Measurements from ENCODE around the gene PSMG1.
A peak's percentile ranks its signal among the peaks of the same experiment; 100 is the strongest.
"Not testable (repeated sequence)": the region's sequence is repeated elsewhere in the genome, so short reads cannot be mapped to it uniquely, and the experiment has no call there.

The PSMG1 gene

DNA sequence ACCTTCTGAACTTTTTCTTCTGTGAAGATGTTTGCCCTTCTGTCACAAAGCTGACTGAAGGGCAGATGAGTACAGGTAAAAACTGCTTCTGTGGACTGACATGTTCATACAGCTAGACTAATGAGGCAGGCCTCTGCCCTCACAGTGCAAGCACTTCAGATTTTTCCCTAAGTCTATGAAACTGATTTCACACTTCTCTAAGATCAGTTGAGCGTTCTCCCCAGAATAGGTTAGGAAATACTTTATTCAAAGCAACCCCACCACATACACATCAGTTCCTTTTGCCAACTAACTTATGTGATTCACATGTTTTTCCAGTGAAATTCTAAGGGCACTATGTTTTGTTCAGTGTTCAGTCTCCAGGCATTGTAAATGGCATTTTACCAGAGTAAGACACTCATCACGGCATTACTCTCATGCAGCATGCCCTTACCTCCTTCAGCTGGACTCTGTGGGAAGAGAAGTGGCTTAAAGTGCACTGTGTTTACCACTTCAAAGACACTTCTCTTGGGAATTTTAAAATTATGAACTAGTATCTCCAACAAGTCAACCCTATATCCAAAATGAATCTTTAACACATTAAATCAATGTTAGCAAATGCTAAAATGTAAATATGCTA is 5.4 kb upstream of the PSMG1 start:
- DNase-seq (ENCODE audit: low spot score): no peak

DNA sequence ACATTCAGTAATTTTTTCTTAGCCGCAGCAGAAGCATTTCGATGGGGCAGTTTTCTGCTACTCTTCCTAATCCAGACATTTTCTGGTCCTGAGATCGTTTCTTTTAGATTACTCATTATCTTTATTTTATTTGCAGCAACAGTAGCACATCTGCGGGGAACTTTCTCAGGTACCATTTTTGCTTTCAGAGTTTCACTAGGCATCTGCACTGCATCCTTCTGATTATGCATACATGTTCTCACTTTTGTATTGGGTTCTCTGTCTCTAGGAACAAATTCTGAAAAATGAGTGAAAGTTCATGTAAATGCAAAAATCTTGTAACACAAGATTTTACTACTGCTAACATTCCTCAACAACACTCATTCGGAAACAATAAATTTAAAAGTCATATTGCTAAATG is 3.9 kb upstream of the PSMG1 start:
- DNase-seq (ENCODE audit: low spot score): no peak

- no peak for DNase-seq (ENCODE audit: low spot score)
These were observed 3.4 kb upstream of the PSMG1 start for GRCh38 chr21:39186676-39187075.

GRCh38 chr21:39185157-39185556 is 1.9 kb upstream of the PSMG1 start:
- no peak for DNase-seq (ENCODE audit: low spot score)

GRCh38 chr21:39184050-39184980 is 1.1 kb upstream of the PSMG1 start:
- DNase-seq (ENCODE audit: low spot score): no peak

DNA sequence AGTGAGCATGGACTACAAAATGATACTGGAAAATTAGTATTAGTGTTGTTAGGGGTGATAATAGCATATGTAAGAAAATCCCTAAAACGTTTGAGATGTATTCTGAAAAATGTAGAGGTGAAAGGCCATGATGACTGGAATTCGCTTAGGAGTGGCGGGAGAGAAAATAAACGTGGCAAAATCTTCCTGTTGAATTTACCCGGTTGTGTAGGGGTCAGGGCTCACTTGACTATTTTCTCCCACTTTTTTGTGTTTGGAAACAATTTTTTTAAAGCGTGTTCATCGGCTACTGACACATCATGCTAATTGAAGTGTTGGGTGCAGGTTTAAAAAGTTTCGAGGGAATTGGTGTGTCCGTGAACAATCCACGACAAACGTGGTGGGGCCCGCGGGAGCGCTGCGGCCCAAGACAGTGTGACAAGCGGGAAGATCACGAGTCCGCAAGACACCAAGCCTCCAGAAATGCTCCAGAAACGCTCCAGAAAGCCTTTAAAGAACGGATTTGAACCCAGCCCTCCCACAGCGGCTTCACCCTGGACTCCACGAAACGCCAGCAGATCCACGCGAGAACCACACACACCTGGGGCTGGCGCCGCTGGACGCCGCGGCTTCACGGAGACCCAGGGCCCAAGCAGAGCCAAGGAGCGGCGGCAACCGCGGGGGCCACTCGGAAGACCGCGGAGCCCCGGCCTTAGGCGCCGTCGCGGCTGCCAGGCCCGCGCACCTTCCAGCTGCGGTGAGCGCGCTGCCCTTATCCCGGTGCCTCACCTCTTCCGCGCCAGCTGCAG is 573 bp downstream of the PSMG1 start:
- DNase-seq (ENCODE audit: low spot score): peak; percentile 26

DNA sequence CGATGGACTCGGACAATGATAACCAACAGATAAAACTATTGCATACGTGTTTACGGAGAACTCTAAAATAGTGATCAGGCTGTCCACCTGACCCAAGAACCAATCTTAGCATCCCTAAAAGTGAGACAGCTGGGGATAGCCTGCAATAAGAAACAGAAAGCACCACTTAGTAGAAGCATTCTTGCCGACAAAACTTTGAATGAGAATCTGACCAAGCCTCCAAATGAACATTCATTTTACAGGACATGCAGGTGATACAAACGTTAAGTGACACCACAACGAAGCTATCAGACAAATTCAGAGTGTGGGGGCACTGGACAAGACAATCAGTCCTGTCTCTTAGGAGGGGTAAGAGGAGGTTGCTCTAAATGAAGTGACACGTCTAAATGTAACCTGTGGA is 1.2 kb downstream of the PSMG1 start:
- DNase-seq (ENCODE audit: low spot score): no peak

DNA sequence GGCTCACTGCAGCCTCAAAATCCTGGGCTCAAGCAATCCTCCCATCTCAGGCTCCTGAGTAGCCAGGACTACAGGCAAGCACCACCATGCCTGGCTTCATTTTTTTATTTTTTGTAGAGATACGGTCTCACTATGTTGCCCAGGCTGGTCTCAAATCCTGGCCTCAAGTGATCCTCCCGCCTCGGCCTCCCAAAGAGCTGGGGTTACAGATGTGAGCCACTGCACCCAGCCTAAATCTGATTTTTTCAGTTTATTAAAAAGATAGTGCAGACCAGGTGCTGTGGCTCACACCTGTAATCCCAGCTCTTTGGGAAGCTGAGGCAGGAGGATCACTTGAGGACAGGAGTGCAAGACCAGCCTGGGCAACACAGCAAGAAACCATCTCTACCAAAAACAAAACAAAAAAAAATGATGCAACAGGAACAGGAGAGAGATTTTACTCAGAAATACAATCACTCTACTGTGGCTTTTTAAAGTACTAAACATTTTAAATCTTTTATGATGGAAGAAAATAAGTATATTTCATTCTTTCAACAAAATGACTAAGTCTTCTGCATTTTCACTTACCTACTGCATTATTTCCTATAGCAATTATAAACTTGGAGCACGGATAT is 1.9 kb downstream of the PSMG1 start:
- DNase-seq (ENCODE audit: low spot score): no peak

DNA sequence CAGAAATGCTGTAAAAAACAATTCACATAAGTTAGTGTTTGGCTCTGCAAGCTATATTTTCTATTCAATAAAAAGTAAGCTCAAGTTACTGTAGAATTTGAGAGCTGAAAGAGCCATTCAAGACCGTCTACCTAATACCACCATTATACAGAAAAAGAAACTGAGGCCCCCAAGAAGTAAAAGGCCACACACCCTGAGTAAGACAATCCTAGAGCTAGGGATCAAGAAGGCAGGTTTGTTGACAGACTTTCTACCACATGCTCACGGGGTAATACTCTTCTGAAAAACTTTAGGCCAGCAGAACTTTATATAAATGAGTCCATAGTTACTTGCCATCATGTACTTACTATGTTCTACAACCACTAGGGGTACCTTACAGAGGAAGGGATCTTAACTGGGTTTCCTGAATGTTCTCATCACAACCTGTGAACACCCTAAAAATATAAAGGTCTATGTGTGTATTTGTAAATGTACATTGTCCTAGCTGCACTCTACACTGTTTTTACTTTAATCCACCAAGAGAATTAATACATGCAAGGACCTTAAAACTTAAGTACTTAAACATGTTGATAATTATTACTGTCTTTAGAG is 2.7 kb downstream of the PSMG1 start:
- no peak for DNase-seq (ENCODE audit: low spot score)

DNA sequence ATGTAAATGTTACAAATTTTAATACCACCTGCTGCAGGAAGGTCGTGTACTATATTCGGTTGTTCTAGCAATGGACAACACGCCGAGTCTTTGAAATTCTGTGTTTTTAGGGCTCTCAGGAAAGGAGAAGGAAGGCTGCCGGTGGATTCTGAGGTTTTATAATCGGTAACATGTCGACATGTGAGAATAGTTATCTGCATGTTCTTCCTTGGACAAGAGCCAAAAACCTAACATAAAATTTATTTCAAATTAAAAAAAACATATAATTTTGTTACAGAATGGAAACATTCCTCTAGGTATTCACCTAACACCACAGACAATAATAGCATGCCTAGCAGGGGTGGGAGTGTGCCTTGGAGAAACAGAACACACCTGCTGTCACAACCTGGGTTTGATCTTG is 4.8 kb downstream of the PSMG1 start:
- no peak for DNase-seq (ENCODE audit: low spot score)

- no peak for DNase-seq (ENCODE audit: low spot score)
These were observed 7.0 kb downstream of the PSMG1 start for GRCh38 chr21:39176271-39176709.

- DNase-seq (ENCODE audit: low spot score): no peak
These were observed 7.6 kb downstream of the PSMG1 start for GRCh38 chr21:39175665-39176064.

DNA sequence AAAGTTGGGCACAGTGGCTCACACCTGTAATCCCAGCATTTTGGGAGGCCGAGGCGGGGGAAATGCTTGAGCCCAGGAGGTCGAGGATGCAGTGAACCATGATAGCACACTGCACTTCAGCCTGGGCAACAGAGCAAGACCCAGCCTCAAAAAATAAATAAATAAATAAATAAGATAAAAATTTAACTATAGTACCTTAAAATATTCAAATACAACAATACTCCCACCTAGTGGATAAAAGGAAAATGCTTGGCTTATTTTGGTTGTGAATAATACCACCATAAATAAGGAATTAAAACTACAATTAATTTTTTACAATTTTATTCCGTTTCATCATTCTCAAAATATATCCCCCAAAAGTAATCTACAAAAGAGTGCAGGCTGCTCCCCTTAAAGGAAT is 8.1 kb downstream of the PSMG1 start:
- DNase-seq (ENCODE audit: low spot score): no peak

GRCh38 chr21:39173716-39174680 is 9.3 kb downstream of the PSMG1 start:
- no peak for DNase-seq (ENCODE audit: low spot score)

DNA sequence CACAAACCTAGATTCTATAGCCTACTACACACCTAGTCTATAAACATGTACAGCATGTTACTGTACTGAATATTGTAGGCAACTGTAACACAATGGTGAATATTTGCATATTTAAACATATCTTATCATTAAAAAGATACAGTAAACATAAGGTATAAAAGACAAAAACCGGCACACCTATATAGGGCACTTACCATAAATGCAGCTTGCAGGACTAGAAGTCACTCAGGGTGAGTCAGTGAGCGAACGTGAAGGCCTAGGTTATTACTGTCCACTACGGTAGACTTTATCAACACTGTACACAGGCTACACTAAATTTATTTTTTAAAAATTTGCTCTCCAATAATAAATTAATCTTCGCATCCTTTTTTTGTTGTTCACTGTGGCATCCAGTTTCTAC is 13.3 kb downstream of the PSMG1 start:
- no peak for DNase-seq (ENCODE audit: low spot score)

GRCh38 chr21:39168800-39169199 is 14.5 kb downstream of the PSMG1 start:
- DNase-seq (ENCODE audit: low spot score): no peak

- DNase-seq (ENCODE audit: low spot score): no peak
These were observed 18.7 kb downstream of the PSMG1 start for GRCh38 chr21:39164523-39164922.

- no peak for DNase-seq (ENCODE audit: low spot score)
These were observed 22.2 kb downstream of the PSMG1 start for GRCh38 chr21:39161064-39161463.

DNA sequence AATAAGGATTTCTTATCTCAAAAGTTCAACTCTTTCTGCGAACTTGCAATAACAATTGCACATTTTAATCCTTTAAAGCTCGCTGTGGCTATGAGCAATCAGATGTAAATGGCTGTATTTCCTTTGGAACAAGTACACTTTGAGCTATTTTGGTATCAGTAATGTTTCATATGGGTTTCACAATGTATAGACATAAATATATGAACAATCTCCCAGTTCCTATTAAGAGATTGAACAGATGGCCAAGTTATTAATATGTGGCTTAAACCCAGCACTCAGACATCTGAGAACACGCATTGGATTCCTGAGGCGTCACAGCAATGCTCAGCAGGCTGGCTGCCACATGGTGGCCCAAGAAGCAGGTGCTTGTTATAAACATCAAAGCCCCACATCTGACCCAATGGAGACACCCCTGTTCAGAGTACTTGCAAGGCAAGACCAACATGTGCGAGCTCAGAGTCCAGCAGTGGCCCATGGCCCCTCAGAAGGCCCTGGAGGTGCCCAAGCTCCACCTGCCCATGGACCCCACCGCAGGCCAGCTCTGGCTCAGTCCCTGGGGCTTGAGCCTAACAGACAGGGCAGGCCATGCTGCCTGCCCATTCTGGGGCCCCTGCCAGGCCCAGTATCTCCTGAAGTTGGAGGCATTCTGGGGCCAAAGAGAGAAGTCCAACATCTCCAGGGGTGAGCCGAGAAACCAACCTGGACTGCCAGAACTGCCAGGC is 23.7 kb downstream of the PSMG1 start:
- DNase-seq (ENCODE audit: low spot score): no peak

GRCh38 chr21:39157241-39157640 is 26.0 kb downstream of the PSMG1 start:
- DNase-seq (ENCODE audit: low spot score): not testable (repeated sequence)
